HepG2 (cell line): ENCODE results near the gene CPSF6. TPM values are rescaled to one million over a fixed set of nuclear protein-coding genes. Genes with fewer than 3 reads are reported as not detected.

Experiments
- BATF2 ChIP-seq: sonication (generic); formaldehyde crosslinking; IDR thresholded peaks from 2 replicates; pipeline ENCODE4 v1.8.0; 2022; ENCODE audit warnings: mild to moderate bottlenecking, missing genetic modification reagents, moderate library complexity
- HCFC1 ChIP-seq: fragments of 150-350 bp; IDR thresholded peaks from 2 replicates; pipeline ENCODE4 v1.6.1; 2014; ENCODE audit warnings: low read depth, low read length
- IRF1 ChIP-seq: sonication (generic); formaldehyde crosslinking; IDR thresholded peaks from 2 replicates; pipeline ENCODE4 v1.4.0; 2020; ENCODE audit warnings: low read depth, mild to moderate bottlenecking, missing genetic modification reagents
- KDM1A ChIP-seq: IDR thresholded peaks from 2 replicates; pipeline ENCODE4 v1.6.1; 2016; ENCODE audit warnings: missing compliant biosample characterization
- LCORL ChIP-seq, 2 experiments: fragments of 450-650 bp in 1 of 2; sonication (generic) in 1 of 2; formaldehyde crosslinking in 1 of 2; IDR thresholded peaks; 2 replicates each; pipeline versions ENCODE4 v1.5.0 to v1.6.1; 2017 to 2020; ENCODE audit warnings: antibody characterized with exemption in 1 of 2, missing genetic modification reagents in 1 of 2
- MEIS1 ChIP-seq: sonication (generic); formaldehyde crosslinking; IDR thresholded peaks from 2 replicates; pipeline ENCODE4 v1.9.0; 2021; ENCODE audit warnings: mild to moderate bottlenecking, missing genetic modification reagents, moderate library complexity, borderline replicate concordance
- POLR2G ChIP-seq: fragments of 200-400 bp; formaldehyde crosslinking; IDR thresholded peaks from 2 replicates; pipeline ENCODE4 v1.6.1; 2018; ENCODE audit warnings: mild to moderate bottlenecking, low read depth, low read length, moderate library complexity
- SMC3 ChIP-seq: IDR thresholded peaks from 2 replicates; pipeline ENCODE4 v1.6.1; 2011; ENCODE audit warnings: low read length, improper control_type of control experiment
- SSRP1 ChIP-seq: IDR thresholded peaks from 2 replicates; pipeline ENCODE4 v1.6.1; 2016; ENCODE audit warnings: control low read depth
- USF2 ChIP-seq, 2 experiments: sonication (generic) in 1 of 2; formaldehyde crosslinking in 1 of 2; IDR thresholded peaks; 2 replicates each; pipeline versions ENCODE4 v1.5.1 to v1.6.1; 2011 to 2020; ENCODE audit warnings: borderline replicate concordance in 1 of 2, low read depth in 1 of 2, low read length in 1 of 2, mild to moderate bottlenecking in 1 of 2, missing genetic modification reagents in 1 of 2, moderate library complexity in 1 of 2
- ZBTB21 ChIP-seq: sonication (generic); formaldehyde crosslinking; IDR thresholded peaks from 2 replicates; pipeline ENCODE4 v1.4.0; 2020; ENCODE audit warnings: missing genetic modification reagents
- ZMAT3 ChIP-seq: sonication (generic); formaldehyde crosslinking; conservative IDR thresholded peaks from 2 replicates; pipeline ENCODE4 v1.7.0; 2021; ENCODE audit warnings: missing genetic modification reagents
- ZNF225 ChIP-seq: sonication (generic); formaldehyde crosslinking; IDR thresholded peaks from 2 replicates; pipeline ENCODE4 v1.4.0; 2020; ENCODE audit warnings: mild to moderate bottlenecking, missing genetic modification reagents
- ZNF318 ChIP-seq: sonication (generic); formaldehyde crosslinking; IDR thresholded peaks from 2 replicates; pipeline ENCODE4 v1.4.0; 2020; ENCODE audit warnings: mild to moderate bottlenecking, missing genetic modification reagents
- ZNF331 ChIP-seq: sonication (generic); formaldehyde crosslinking; IDR thresholded peaks from 2 replicates; pipeline ENCODE4 v1.4.0; 2020; ENCODE audit warnings: missing genetic modification reagents
- ZNF382 ChIP-seq: sonication (generic); formaldehyde crosslinking; IDR thresholded peaks from 2 replicates; pipeline ENCODE4 v1.5.0; 2020; ENCODE audit warnings: missing genetic modification reagents, mild to moderate bottlenecking, borderline replicate concordance
- ZNF451 ChIP-seq: sonication (generic); formaldehyde crosslinking; IDR thresholded peaks from 2 replicates; pipeline ENCODE4 v1.5.0; 2020; ENCODE audit warnings: mild to moderate bottlenecking, missing genetic modification reagents
- ZNF703 ChIP-seq: sonication (generic); formaldehyde crosslinking; IDR thresholded peaks from 2 replicates; pipeline ENCODE4 v1.5.1; 2020; ENCODE audit warnings: missing genetic modification reagents, mild to moderate bottlenecking, moderate library complexity, borderline replicate concordance
- polyA plus RNA-seq, 8 experiments: library from polyadenylated mRNA; depleted of rRNA in 3 of 8; stranded (reverse) in 7 of 8; unstranded in 1 of 8; fragments of >200 nt; fragmentation: Illumina TruSeq in 4 of 8; extraction: Trizol in 4 of 8; gene quantifications; 2 replicates each; pipeline versions ENCODE4 v1.2.1 to v1.2.3, GENCODE V29; 2011 to 2016; ENCODE audit warnings: low read depth in 4 of 8, missing spikeins in 1 of 8, mixed read lengths in 1 of 8; ENCODE audit not compliant: insufficient read depth in 1 of 8
- total RNA-seq, 5 experiments: library from RNA; depleted of rRNA; stranded (reverse); fragments of >200 nt; fragmentation: Illumina TruSeq; extraction: Trizol; gene quantifications; 2 replicates each; pipeline ENCODE4 v1.2.3, GENCODE V29; 2016; ENCODE audit warnings: low read depth in 1 of 5

Gene CPSF6
- total and polyA plus RNA-seq, 2 of the 13 experiments (the other 11 are each of a cell fraction or from before 2014, with no cell fraction given) = 41.8 to 71.0 TPM

- no peak for TF ChIP-seq ZMAT3
- 0 out of 2 replicates have a peak, but pooled peaks have one; percentile 15 for TF ChIP-seq BATF2 (CRISPR knock-in tag)
- TF ChIP-seq SMC3 = no peak
- TF ChIP-seq SSRP1 (CRISPR knock-in tag) = no peak
- TF ChIP-seq MEIS1 = no peak
- TF ChIP-seq ZBTB21 (CRISPR knock-in tag) = no peak
- no peak for TF ChIP-seq ZNF451
- no peak; the same call in 1 of the 2 replicates for TF ChIP-seq ZNF318 (CRISPR knock-in tag)
- TF ChIP-seq LCORL (IDR thresholded peaks at IDR 0.05) = no peak
- TF ChIP-seq LCORL (CRISPR knock-in tag; IDR thresholded peaks at IDR 0.05) = peak; percentile 67; the same call in 1 of the 2 replicates
- TF ChIP-seq HCFC1 = no peak
- no peak for TF ChIP-seq ZNF382 (CRISPR knock-in tag)
- no peak for TF ChIP-seq KDM1A (CRISPR knock-in tag)
- TF ChIP-seq USF2 (IDR thresholded peaks at IDR 0.05; ENCODE audit: low read depth, low read length) = no peak
- no peak for TF ChIP-seq USF2 (CRISPR knock-in tag; IDR thresholded peaks at IDR 0.05; ENCODE audit: borderline replicate concordance)
- TF ChIP-seq POLR2G = peak; percentile 93
- no peak for TF ChIP-seq IRF1 (CRISPR knock-in tag)
- TF ChIP-seq ZNF225 = no peak
- TF ChIP-seq ZNF331 (CRISPR knock-in tag) = peak; percentile 68; the same call in 1 of the 2 replicates
- TF ChIP-seq ZNF703 (CRISPR knock-in tag) = no peak
Observed at GRCh38 chr12:69239352-69239921, at the start of gene CPSF6 (continued).
